ENCODE data around the gene RAB17. TPM values are rescaled to one million over a fixed set of nuclear protein-coding genes. Genes with fewer than 3 reads are reported as not detected.

Gene RAB17
- total RNA-seq, 1 experiment from 2014 or later: 23.6 TPM

GRCh38 chr2:237555560-237555959 lies 35.0 kb downstream of the RAB17 start:
- H3K4me1 ChIP-seq (ENCODE audit: control insufficient read depth, insufficient read depth, low read length): no peaks in the 10 kb centered on the region
- no peak overlapping the region for H3K27ac ChIP-seq (ENCODE audit: low read length)
- no peaks in the 10 kb centered on the region for H3K27me3 ChIP-seq (ENCODE audit: control insufficient read depth, insufficient read depth, low read length)
- intact Hi-C loops (cut with micrococcal nuclease; ENCODE audit: unreplicated experiment): no loop called here
- POLR2A ChIA-PET: no interaction called here
- in situ Hi-C loops (cut with HindIII; ENCODE audit: low pct_unique_long_range_greater_than_20kb, low sequenced_read_pairs): no loop called here
- H3K36me3 ChIP-seq (ENCODE audit: control insufficient read depth, insufficient read depth, low read length): no peaks in the 10 kb centered on the region
- no TSS peak for BruUV-seq (replicated peaks)
- no peaks in the 10 kb centered on the region for H3K9me3 ChIP-seq (ENCODE audit: control insufficient read depth, insufficient read depth, low read depth, low read length)
- no peak overlapping the region for H3K4me3 ChIP-seq (ENCODE audit: low read depth in 2 of 2, low read length in 2 of 2)
- CTCF ChIA-PET: interaction anchor here (0.9 kb wide), 1 partner anchor 390 kb away, joined by 3 read pairs; no protein-coding TSS in a partner anchor
- DNase-seq (ENCODE audit: low read depth, low spot score) (no peak), ATAC-seq (no peak)
- TF ChIP-seq TCF7L2 (IDR thresholded peaks at IDR 0.05; ENCODE audit: low read depth, low read length): no peak

GRCh38 chr2:237553948-237554347 lies 36.6 kb downstream of the RAB17 start:
- DNase-seq (ENCODE audit: low read depth, low spot score) (no peak), ATAC-seq (no peak)
- no peaks in the 10 kb centered on the region for H3K4me1 ChIP-seq (ENCODE audit: control insufficient read depth, insufficient read depth, low read length)
- no peak overlapping the region for H3K4me3 ChIP-seq (ENCODE audit: low read depth in 2 of 2, low read length in 2 of 2)
- H3K36me3 ChIP-seq (ENCODE audit: control insufficient read depth, insufficient read depth, low read length): no peaks in the 10 kb centered on the region
- no peaks in the 10 kb centered on the region for H3K27me3 ChIP-seq (ENCODE audit: control insufficient read depth, insufficient read depth, low read length)
- ChIA-PET POLR2A (no interaction called here), CTCF (no interaction called here)
- TF ChIP-seq REST (IDR thresholded peaks at IDR 0.05; ENCODE audit: insufficient read depth in 1 of 2, low read depth in 2 of 2, low read length in 1 of 2): no peak
- TF ChIP-seq CTCF (IDR thresholded peaks at IDR 0.05): no peak
- no TSS peak for BruUV-seq (replicated peaks)
- intact Hi-C loops (cut with micrococcal nuclease; ENCODE audit: unreplicated experiment): no loop called here
- no peaks in the 10 kb centered on the region for H3K9me3 ChIP-seq (ENCODE audit: control insufficient read depth, insufficient read depth, low read depth, low read length)
- in situ Hi-C loops (cut with HindIII; ENCODE audit: low pct_unique_long_range_greater_than_20kb, low sequenced_read_pairs): no loop called here
- no peak overlapping the region for H3K27ac ChIP-seq (ENCODE audit: low read length)

- Histone ChIP-seq H3K9me3 (ENCODE audit: control insufficient read depth, insufficient read depth, low read depth, low read length) (no peaks in the 10 kb centered on the region), H3K36me3 (ENCODE audit: control insufficient read depth, insufficient read depth, low read length) (no peaks in the 10 kb centered on the region), H3K4me1 (ENCODE audit: control insufficient read depth, insufficient read depth, low read length) (no peaks in the 10 kb centered on the region), H3K4me3 (ENCODE audit: low read depth in 2 of 2, low read length in 2 of 2) (no peak overlapping the region), H3K27me3 (ENCODE audit: control insufficient read depth, insufficient read depth, low read length) (no peaks in the 10 kb centered on the region), H3K27ac (ENCODE audit: low read length) (no peak overlapping the region)
- ATAC-seq: no peak
- no peak for DNase-seq (ENCODE audit: low read depth, low spot score)
- no TSS peak for BruUV-seq (replicated peaks)
- TF ChIP-seq TCF7L2 (IDR thresholded peaks at IDR 0.05; ENCODE audit: low read depth, low read length): no peak
- CTCF ChIA-PET: no interaction called here
- intact Hi-C loops (cut with micrococcal nuclease; ENCODE audit: unreplicated experiment) (no loop called here), in situ Hi-C loops (cut with HindIII; ENCODE audit: low pct_unique_long_range_greater_than_20kb, low sequenced_read_pairs) (no loop called here)
- POLR2A ChIA-PET: no interaction called here
Observed at GRCh38 chr2:237552908-237553307, 37.6 kb downstream of the RAB17 start.
